IPS-18c (cell line): ENCODE measurements around the gene RIMKLB.
"Not testable (repeated sequence)": the region's sequence is repeated elsewhere in the genome, so short reads cannot be mapped to it uniquely, and the experiment has no call there.

ENCODE experiments used
- H3K4me3 ChIP-seq: 2 replicates; pipeline ENCODE4 v1.7.0; 2013; ENCODE audit warnings: low read depth, mild to moderate bottlenecking, low read length, moderate library complexity; ENCODE audit not compliant: insufficient read depth
- H3K9me3 ChIP-seq: one replicate; pipeline ENCODE4 v1.6.1; 2013; ENCODE audit warnings: mild to moderate bottlenecking, low read length, moderate library complexity; ENCODE audit not compliant: control insufficient read depth, insufficient read depth

Gene RIMKLB

DNA sequence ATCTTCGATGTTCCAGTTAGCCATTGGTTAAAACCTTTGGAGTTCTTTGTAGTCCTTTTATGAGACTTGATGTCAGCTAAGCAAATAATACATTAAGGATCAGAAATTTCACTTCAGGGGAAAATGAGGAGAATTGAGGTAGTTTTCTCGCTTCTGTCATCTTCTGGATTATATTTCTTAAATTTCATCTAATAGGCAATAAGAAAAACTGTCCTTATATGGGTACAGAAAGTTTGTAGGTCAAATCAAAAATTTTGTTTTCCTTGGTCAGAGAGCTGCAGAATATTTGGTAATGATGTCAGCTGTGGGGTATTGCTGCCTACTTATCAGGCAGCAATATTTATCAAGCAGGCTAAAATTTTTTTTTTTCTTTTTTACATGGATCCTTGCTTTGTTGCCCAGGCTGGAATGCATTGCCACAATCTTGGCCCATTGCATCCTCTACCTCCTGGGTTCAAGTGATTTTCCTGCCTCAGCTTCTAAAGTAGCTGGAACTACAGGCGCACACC is 37.1 kb downstream of the RIMKLB start:
- Histone ChIP-seq H3K4me3 (no peak overlapping the region), H3K9me3 (no peaks in the 10 kb centered on the region)

DNA sequence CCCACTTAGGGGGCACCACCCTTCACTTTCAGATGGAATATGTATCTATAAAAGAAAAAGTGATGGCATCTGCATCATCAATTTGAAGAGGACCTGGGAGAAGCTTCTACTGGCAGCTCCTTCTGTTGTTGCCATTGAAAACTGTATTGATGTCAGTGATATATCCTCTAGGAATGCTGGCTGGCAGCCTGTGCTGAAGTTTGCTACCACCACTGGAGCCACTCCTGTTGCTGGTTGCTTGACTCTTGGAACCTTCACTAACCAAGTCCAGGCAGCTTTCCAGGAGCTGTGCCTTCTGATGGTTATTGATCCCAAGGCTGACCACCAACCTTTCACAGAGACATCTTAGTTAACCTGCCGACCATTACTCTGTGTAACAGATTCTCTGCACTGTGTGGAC is 44.7 kb downstream of the RIMKLB start:
- Histone ChIP-seq H3K4me3 (no peak overlapping the region), H3K9me3 (no peaks in the 10 kb centered on the region)

DNA sequence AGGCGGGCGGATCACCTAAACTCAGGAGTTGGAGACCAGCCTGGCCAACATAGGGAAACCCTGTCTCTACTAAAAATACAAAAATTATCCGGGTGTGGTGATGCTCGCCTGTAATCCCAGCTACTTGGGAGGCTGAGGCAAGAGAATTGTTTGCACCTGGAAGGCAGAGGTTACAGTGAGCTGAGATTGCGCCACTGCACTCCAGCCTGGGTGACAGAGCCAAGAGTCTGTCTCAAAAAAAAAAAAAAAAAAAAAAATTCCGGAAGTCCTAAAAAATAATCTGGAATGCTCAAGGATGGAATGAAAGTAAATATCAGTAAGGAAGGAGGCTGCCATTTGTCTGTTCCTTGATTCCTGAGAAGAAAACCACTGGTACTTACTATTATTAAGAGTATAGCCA is 45.3 kb downstream of the RIMKLB start:
- not testable (repeated sequence) for H3K4me3 ChIP-seq, H3K9me3 ChIP-seq

DNA sequence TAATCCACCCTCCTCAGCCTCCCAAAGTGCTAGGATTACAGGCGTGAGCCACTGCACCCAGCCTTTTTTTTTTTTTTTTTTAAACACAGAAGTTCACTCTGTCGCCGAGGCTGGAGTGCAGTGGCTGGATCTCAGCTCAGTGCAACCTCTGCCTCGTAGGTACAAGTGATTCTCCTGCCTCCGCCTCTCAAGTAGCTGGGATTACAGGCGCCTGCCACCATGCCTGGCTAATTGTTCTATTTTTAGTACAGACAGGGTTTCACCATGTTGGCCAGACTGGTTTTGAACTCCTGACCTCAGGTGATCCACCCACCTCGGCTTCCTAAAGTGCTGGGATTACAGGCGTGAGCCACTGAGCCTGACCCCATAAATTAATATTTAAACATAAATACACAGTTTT is 47.8 kb downstream of the RIMKLB start:
- not testable (repeated sequence) for H3K9me3 ChIP-seq, H3K4me3 ChIP-seq

GRCh38 chr12:8746046-8746445 is 48.3 kb downstream of the RIMKLB start:
- Histone ChIP-seq H3K9me3 (no peaks in the 10 kb centered on the region), H3K4me3 (no peak overlapping the region)

GRCh38 chr12:8760076-8760475 is 62.3 kb downstream of the RIMKLB start:
- H3K4me3 ChIP-seq, H3K9me3 ChIP-seq: not testable (repeated sequence)

GRCh38 chr12:8762701-8763100 is 64.9 kb downstream of the RIMKLB start:
- not testable (repeated sequence) for H3K4me3 ChIP-seq, H3K9me3 ChIP-seq

GRCh38 chr12:8766121-8766520 is 68.3 kb downstream of the RIMKLB start:
- H3K9me3 ChIP-seq, H3K4me3 ChIP-seq: not testable (repeated sequence)

GRCh38 chr12:8770499-8770898 is 72.7 kb downstream of the RIMKLB start:
- H3K4me3 ChIP-seq: no peak overlapping the region
- no peaks in the 10 kb centered on the region for H3K9me3 ChIP-seq

- no peak overlapping the region for H3K4me3 ChIP-seq
- H3K9me3 ChIP-seq: no peaks in the 10 kb centered on the region
Observed at GRCh38 chr12:8771072-8771471, 73.3 kb downstream of the RIMKLB start.

- H3K4me3 ChIP-seq: no peak overlapping the region
- no peaks in the 10 kb centered on the region for H3K9me3 ChIP-seq
Observed at GRCh38 chr12:8773461-8773860, 75.7 kb downstream of the RIMKLB start.

DNA sequence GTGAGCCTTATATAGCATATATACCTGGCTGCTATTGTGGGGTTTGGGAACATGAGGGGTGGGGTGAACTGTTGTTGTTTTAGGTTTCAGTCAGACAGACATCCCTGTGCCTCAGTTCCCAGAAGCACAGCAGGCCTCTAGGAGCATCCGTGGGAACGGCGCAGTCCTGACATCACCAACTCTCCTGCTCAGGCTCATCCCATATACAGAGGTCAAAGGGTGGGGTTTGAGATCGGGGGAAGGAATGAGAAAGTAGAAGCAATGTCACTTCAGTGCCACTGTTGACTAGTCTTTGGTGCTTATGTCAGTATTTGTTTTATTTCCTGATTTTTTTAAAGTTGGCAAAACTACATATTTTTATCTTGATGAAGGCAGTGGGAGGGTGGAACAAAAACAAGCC is 81.5 kb downstream of the RIMKLB start:
- no peak overlapping the region for H3K4me3 ChIP-seq
- no peaks in the 10 kb centered on the region for H3K9me3 ChIP-seq

DNA sequence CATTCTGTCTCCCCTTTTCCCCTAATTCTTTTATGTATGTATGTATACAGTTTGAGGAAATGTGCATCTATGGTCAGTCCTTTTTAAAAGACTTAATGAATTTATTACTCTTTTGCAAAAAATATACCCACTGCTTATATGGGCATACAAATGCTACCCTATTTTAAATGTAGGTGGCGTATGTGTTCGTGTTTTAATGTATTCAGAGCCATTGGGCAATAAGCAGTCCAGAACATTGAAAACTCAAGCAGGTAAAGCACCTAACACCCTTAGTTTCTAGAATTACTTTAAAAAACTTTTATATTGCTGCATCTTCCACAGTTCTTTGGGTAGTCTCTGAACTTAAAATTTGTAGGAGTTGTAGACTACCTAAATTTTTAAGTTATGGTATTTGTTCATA is 82.1 kb downstream of the RIMKLB start:
- Histone ChIP-seq H3K9me3 (no peaks in the 10 kb centered on the region), H3K4me3 (no peak overlapping the region)

GRCh38 chr12:8780389-8780788 is 82.6 kb downstream of the RIMKLB start:
- Histone ChIP-seq H3K9me3 (no peaks in the 10 kb centered on the region), H3K4me3 (no peak overlapping the region)

- no peak overlapping the region for H3K4me3 ChIP-seq
- no peaks in the 10 kb centered on the region for H3K9me3 ChIP-seq
Observed at GRCh38 chr12:8781381-8782127, 83.8 kb downstream of the RIMKLB start.

GRCh38 chr12:8784290-8784888 is 86.6 kb downstream of the RIMKLB start:
- H3K4me3 ChIP-seq: no peak overlapping the region
- H3K9me3 ChIP-seq: no peaks in the 10 kb centered on the region

DNA sequence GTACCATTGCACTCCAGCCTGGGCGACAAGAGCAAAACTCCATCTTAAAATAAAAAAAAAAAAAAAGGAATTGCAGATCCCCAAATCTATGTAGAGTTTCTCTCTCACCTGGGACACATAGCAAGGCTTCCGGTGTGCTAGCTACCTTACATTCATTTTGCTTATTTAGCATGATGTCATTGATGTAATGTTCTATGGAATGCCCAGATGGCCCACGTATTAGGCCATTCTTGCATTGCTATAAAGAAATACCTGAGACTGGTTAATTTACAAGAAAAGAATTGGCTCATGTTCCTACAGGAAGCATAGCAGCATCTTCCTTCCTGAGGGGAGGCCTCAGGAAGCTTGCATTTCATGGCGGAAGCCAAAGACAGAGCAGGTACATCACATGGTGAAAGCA is 87.7 kb downstream of the RIMKLB start:
- H3K9me3 ChIP-seq: no peaks in the 10 kb centered on the region
- H3K4me3 ChIP-seq: no peak overlapping the region

GRCh38 chr12:8787206-8787605 is 89.4 kb downstream of the RIMKLB start:
- not testable (repeated sequence) for H3K4me3 ChIP-seq, H3K9me3 ChIP-seq

DNA sequence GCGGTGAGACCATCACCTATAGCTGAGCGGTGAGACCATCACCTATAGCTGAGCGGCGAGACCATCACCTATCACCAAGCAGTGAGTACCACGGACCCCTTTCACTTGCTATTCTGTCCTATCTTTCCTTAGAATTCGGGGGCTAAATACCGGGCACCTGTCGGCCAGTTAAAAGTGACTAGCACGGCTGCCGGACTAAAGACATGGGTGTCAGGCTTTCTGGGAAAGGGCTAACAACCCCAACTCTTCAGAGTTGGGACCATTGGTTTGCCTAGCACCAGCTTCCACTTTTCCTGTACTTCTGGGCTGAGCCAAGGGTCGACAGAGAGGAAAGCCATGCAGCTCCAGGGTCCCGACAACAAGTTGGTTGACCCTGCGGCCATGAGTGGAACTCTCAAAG is 90.9 kb downstream of the RIMKLB start:
- peak overlapping the region; percentile 59 for H3K4me3 ChIP-seq
- not testable (repeated sequence) for H3K9me3 ChIP-seq
